OCI-LY1 (cell line): ENCODE data around the gene FMO2.

ENCODE experiments used
- H2AFZ ChIP-seq: fragments of 200-600 bp; sonication (generic), shearing (Covaris generic); 2 replicates; pipeline ENCODE4 v1.6.0; 2014; ENCODE audit warnings: antibody characterized with exemption, mild to moderate bottlenecking, low read length
- H3F3A ChIP-seq: fragments of 200-600 bp; sonication (generic), shearing (Covaris generic); 2 replicates; pipeline ENCODE4 v1.6.0; 2014; ENCODE audit warnings: mild to moderate bottlenecking, antibody characterized with exemption, low read length, moderate library complexity; ENCODE audit not compliant: insufficient read depth
- H3K27ac ChIP-seq: fragments of 200-600 bp; sonication (generic); 2 replicates; pipeline ENCODE4 v1.5.1; 2014; ENCODE audit warnings: low read length, mixed run types, mild to moderate bottlenecking, low read depth; ENCODE audit not compliant: poor library complexity, severe bottlenecking
- H3K27me3 ChIP-seq: fragments of 200-600 bp; sonication (generic); 2 replicates; pipeline ENCODE4 v1.6.0; 2014; ENCODE audit warnings: antibody characterized with exemption, mild to moderate bottlenecking, low read length, moderate library complexity; ENCODE audit not compliant: insufficient read depth
- H3K36me3 ChIP-seq: fragments of 200-600 bp; sonication (generic); 2 replicates; pipeline ENCODE4 v1.6.1; 2014; ENCODE audit warnings: mild to moderate bottlenecking, antibody characterized with exemption, low read length, moderate library complexity, mixed read lengths; ENCODE audit not compliant: insufficient read depth
- H3K4me1 ChIP-seq: fragments of 200-600 bp; sonication (generic); 2 replicates; pipeline ENCODE4 v1.5.1; 2014; ENCODE audit warnings: mild to moderate bottlenecking, low read length, moderate library complexity; ENCODE audit not compliant: insufficient read depth, severe bottlenecking
- H3K4me2 ChIP-seq: fragments of 200-600 bp; sonication (generic), shearing (Covaris generic); 2 replicates; pipeline ENCODE4 v1.6.1; 2014; ENCODE audit warnings: low read length
- H3K4me3 ChIP-seq: fragments of 200-600 bp; sonication (generic); 2 replicates; pipeline ENCODE4 v1.5.1; 2014; ENCODE audit warnings: low read length, low read depth, mild to moderate bottlenecking, mixed read lengths; ENCODE audit not compliant: poor library complexity, severe bottlenecking
- H3K79me2 ChIP-seq: fragments of 200-600 bp; shearing (Covaris generic); 2 replicates; pipeline ENCODE4 v1.6.1; 2016; ENCODE audit warnings: mixed run types, low read length, mixed read lengths; ENCODE audit not compliant: insufficient read depth
- H3K9ac ChIP-seq: fragments of 200-600 bp; sonication (generic), shearing (Covaris generic); 2 replicates; pipeline ENCODE4 v1.6.1; 2014; ENCODE audit warnings: mild to moderate bottlenecking, low read length, mixed read lengths
- H3K9me2 ChIP-seq: fragments of 200-600 bp; sonication (generic), shearing (Covaris generic); 2 replicates; pipeline ENCODE4 v1.6.1; 2014; ENCODE audit warnings: low read depth, mild to moderate bottlenecking, low read length, mixed read lengths
- H3K9me3 ChIP-seq: fragments of 200-600 bp; shearing (Covaris generic); 2 replicates; pipeline ENCODE4 v1.6.1; 2014; ENCODE audit warnings: low read length, mixed read lengths
- H4K20me1 ChIP-seq: fragments of 200-600 bp; sonication (generic), shearing (Covaris generic); 2 replicates; pipeline ENCODE4 v1.6.0; 2016; ENCODE audit warnings: mild to moderate bottlenecking, low read length; ENCODE audit not compliant: insufficient read depth
- CTCF ChIP-seq: fragments of 200-600 bp; sonication (generic), shearing (Covaris generic); IDR thresholded peaks from 2 replicates; pipeline ENCODE4 v1.5.1; 2017; ENCODE audit warnings: mild to moderate bottlenecking, antibody characterized with exemption, low read length, moderate library complexity, mixed read lengths
- EZH2 ChIP-seq: fragments of 200-600 bp; sonication (generic), shearing (Covaris generic); IDR thresholded peaks from 2 replicates; pipeline ENCODE4 v1.8.0; 2017; ENCODE audit warnings: borderline replicate concordance, mixed run types, mild to moderate bottlenecking, antibody characterized with exemption, low read length, moderate library complexity, mixed read lengths

FMO2 gene

GRCh38 chr1:171247501-171247900 lies 62.4 kb downstream of the FMO2 start:
- Histone ChIP-seq H3K9me2 (no peaks in the 10 kb centered on the region), H3K4me1 (peaks cover 4% of the 10 kb centered on the region), H3K36me3 (no peaks in the 10 kb centered on the region), H3F3A (no peaks in the 10 kb centered on the region), H3K4me2 (no peak overlapping the region), H3K9me3 (no peaks in the 10 kb centered on the region), H4K20me1 (no peaks in the 10 kb centered on the region), H2AFZ (no peak overlapping the region), H3K79me2 (no peaks in the 10 kb centered on the region), H3K9ac (no peak overlapping the region), H3K27me3 (no peaks in the 10 kb centered on the region), H3K4me3 (no peak overlapping the region), H3K27ac (no peak overlapping the region)
- TF ChIP-seq EZH2, result no peak
- no peak for TF ChIP-seq CTCF

- H3K79me2 ChIP-seq, result no peaks in the 10 kb centered on the region
- TF ChIP-seq CTCF (no peak), EZH2 (no peak)
- H2AFZ ChIP-seq, result no peak within 1 kb of the TSS
- H3K9ac ChIP-seq, result no peak within 1 kb of the TSS
- H3K4me2 ChIP-seq, result no peak within 1 kb of the TSS
- peaks cover 12% of the 10 kb centered on the region for H3K4me1 ChIP-seq
- no peaks in the 10 kb centered on the region for H3K9me2 ChIP-seq
- no peaks in the 10 kb centered on the region for H3F3A ChIP-seq
- H3K36me3 ChIP-seq, result no peaks in the 10 kb centered on the region
- H3K27me3 ChIP-seq, result no peaks in the 10 kb centered on the region
- no peak within 1 kb of the TSS for H3K27ac ChIP-seq
- no peaks in the 10 kb centered on the region for H4K20me1 ChIP-seq
- H3K4me3 ChIP-seq, result no peak within 1 kb of the TSS
- no peaks in the 10 kb centered on the region for H3K9me3 ChIP-seq
Measured at GRCh38 chr1:171248302-171248701, 63.2 kb downstream of the FMO2 start, which contains the start of gene FMO1. TSS of gene FMO1 (plus strand) at chr1:171248494. CDS start at chr1:171258088, 9,594 bp downstream.

GRCh38 chr1:171248841-171249240 lies 63.7 kb downstream of the FMO2 start:
- H3K9ac ChIP-seq, result no peak overlapping the region
- no peaks in the 10 kb centered on the region for H3K9me3 ChIP-seq
- no peaks in the 10 kb centered on the region for H4K20me1 ChIP-seq
- no peaks in the 10 kb centered on the region for H3K9me2 ChIP-seq
- H2AFZ ChIP-seq, result no peak overlapping the region
- H3K36me3 ChIP-seq, result no peaks in the 10 kb centered on the region
- H3K79me2 ChIP-seq, result no peaks in the 10 kb centered on the region
- H3K4me2 ChIP-seq, result no peak overlapping the region
- H3F3A ChIP-seq, result no peaks in the 10 kb centered on the region
- H3K27ac ChIP-seq, result no peak overlapping the region
- H3K4me3 ChIP-seq, result no peak overlapping the region
- no peaks in the 10 kb centered on the region for H3K27me3 ChIP-seq
- TF ChIP-seq EZH2 (no peak), CTCF (no peak)
- peaks cover 12% of the 10 kb centered on the region for H3K4me1 ChIP-seq
